Colonic mucosa (tissue), 4 donors: ENCODE data around the gene RAB11FIP4. TPM values are rescaled to one million over a fixed set of nuclear protein-coding genes. Genes with fewer than 3 reads are reported as not detected.

Experiments
- DNase-seq: peaks from one replicate; pipeline ENCODE4 v3.0.0-alpha.2; 2020
- H3K27ac ChIP-seq: fragments of 200-600 bp; one replicate; pipeline ENCODE4 v1.8.0; 2021
- H3K27me3 ChIP-seq: fragments of 200-600 bp; one replicate; pipeline ENCODE4 v1.8.0; 2021
- H3K36me3 ChIP-seq: fragments of 200-600 bp; one replicate; pipeline ENCODE4 v1.8.0; 2021
- H3K4me1 ChIP-seq: fragments of 200-600 bp; one replicate; pipeline ENCODE4 v1.8.0; 2021; ENCODE audit warnings: mild to moderate bottlenecking
- H3K4me3 ChIP-seq: fragments of 200-600 bp; one replicate; pipeline ENCODE4 v1.8.0; 2021
- H3K9ac ChIP-seq, 2 donors: one replicate each; pipeline ENCODE4 v1.7.0; 2013; ENCODE audit warnings: control low read depth in 2 of 2, low read depth in 2 of 2, low read length in 2 of 2
- H3K9me3 ChIP-seq: fragments of 200-600 bp; one replicate; pipeline ENCODE4 v1.8.0; 2021
- intact Hi-C: fragments of 100-400 bp; cut with DNase I; formaldehyde crosslinking; loops from one replicate; pipeline ENCODE4 v1.14.1; 2022
- total RNA-seq, 2 donors: library from RNA; stranded (reverse); fragmentation: NEBNext Ultra II Directional in 1 of 2; extraction: Animal tissue kit (Norgen Biotek cat#: 25700) in 1 of 2; gene quantifications; one replicate each; pipeline ENCODE4 v1.2.1, GENCODE V29; 2021
- TF ChIP-seq, protein P1 (sequence below): fragments of 200-600 bp; IDR thresholded peaks from one replicate; pipeline ENCODE4 v1.8.0; 2022; ENCODE audit warnings: antibody characterized with exemption, mild to moderate bottlenecking
- donor health status: healthy.
- donor health status: DM: no; HTN: no; CAD: no.
- donor health status: DM: no; HTN: no; CAD: no.

Gene RAB11FIP4
- total RNA-seq, 2 donors from 2014 or later, result 41.5 to 46.0 TPM

DNA sequence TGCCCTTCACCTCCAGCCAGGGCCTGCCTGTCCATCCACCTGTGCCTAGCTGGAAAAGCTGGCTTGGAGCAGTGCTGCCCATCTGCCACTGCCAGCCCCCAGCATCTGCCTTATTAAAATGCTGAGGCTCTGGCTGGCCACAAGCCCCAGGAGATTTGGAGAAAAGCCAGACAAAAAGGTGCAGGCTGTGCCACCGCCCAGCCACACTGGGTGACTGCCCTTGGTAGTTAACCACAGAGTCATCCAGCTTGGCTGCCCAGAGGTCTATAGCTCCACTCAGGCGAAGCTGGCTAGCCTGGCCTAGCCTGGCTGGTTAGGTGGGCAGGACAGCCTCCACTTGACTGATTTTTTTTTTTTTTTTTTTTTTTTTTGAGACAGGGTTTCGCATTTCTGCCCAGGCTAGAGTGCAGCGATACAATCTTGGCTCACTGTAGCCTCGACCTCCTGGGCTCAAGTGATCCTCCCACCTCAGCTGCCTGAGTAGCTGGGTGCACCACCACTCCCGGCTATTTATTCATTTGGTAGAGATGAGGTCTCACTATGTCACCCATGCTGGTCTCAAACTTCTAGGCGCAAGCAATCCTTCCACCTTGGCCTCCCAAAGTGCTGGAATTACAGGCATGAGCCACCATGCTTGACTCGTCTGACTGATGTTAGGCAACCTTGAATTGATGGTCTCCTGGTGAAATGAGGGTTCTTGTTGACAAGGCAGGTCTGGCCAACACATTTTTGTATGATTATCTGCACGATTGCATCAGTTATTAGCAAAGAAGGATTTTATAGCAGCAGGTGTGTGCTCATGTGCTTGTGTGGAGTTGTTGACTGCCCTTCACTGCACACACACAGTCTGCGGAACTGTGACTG lies 103.8 kb downstream of the RAB11FIP4 start:
- TF ChIP-seq, protein P1, sequence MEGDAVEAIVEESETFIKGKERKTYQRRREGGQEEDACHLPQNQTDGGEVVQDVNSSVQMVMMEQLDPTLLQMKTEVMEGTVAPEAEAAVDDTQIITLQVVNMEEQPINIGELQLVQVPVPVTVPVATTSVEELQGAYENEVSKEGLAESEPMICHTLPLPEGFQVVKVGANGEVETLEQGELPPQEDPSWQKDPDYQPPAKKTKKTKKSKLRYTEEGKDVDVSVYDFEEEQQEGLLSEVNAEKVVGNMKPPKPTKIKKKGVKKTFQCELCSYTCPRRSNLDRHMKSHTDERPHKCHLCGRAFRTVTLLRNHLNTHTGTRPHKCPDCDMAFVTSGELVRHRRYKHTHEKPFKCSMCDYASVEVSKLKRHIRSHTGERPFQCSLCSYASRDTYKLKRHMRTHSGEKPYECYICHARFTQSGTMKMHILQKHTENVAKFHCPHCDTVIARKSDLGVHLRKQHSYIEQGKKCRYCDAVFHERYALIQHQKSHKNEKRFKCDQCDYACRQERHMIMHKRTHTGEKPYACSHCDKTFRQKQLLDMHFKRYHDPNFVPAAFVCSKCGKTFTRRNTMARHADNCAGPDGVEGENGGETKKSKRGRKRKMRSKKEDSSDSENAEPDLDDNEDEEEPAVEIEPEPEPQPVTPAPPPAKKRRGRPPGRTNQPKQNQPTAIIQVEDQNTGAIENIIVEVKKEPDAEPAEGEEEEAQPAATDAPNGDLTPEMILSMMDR, result no peak
- Histone ChIP-seq H3K4me3 (no peak overlapping the region), H3K9me3 (no peaks in the 10 kb centered on the region), H3K9ac (peak overlapping the region; percentile 65 to 68), H3K27ac (peak overlapping the region; percentile 63), H3K27me3 (no peaks in the 10 kb centered on the region), H3K4me1 (peaks cover 33% of the 10 kb centered on the region), H3K36me3 (no peaks in the 10 kb centered on the region)
- DNase-seq, result peak; percentile 69
- intact Hi-C loops, result no loop called here

DNA sequence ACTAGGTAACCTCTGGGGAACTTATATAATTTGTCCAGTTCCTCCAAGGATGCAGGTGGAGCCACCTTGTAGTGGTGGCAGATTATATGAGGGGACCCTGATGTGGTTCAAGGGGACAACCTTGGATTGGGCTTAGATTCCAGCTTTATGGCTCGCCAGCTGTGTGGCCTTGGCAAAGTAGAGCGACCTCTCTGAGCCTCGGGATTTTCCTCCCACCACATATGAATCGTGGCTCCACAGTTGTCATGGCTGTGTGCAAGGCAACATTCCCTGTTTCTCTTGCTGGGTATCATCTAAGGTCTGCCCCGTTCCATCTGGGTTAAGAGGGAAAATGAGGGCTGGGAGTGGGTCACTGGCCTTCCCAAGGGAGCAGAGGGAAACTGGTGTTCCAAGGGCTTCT lies 104.6 kb downstream of the RAB11FIP4 start:
- no peak overlapping the region for H3K27ac ChIP-seq
- H3K36me3 ChIP-seq, result no peaks in the 10 kb centered on the region
- no peaks in the 10 kb centered on the region for H3K27me3 ChIP-seq
- H3K9me3 ChIP-seq, result no peaks in the 10 kb centered on the region
- peaks cover 25% of the 10 kb centered on the region for H3K4me1 ChIP-seq
- H3K9ac ChIP-seq, result peak overlapping the region in 1 of 2 donors; percentile 12
- TF ChIP-seq, protein P1, result no peak
- H3K4me3 ChIP-seq, result no peak overlapping the region
- DNase-seq, result no peak
- intact Hi-C loops, result no loop called here

DNA sequence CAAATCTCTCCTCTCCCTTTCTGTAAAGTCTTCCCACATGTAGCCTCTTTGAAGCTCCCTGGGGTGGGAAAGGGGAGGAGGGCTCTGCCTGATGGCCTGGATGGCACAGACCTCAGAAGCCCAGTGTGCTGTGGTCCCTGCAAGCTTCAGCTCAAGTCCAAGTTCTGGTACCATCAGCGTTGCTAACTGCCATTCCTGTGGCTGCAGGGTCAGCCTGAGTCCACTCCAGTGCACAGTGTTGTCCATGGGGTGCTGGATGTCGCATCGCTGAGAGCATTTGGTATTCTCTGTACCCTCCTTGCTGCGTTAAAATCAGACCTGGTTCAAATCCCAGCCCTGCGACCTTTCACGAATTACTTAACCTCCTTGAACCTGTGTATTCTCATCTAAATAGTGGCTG lies 105.1 kb downstream of the RAB11FIP4 start:
- no peaks in the 10 kb centered on the region for H3K27me3 ChIP-seq
- no peak overlapping the region for H3K27ac ChIP-seq
- TF ChIP-seq, protein P1, result no peak
- peak overlapping the region in 1 of 2 donors; percentile 12 for H3K9ac ChIP-seq
- no peaks in the 10 kb centered on the region for H3K9me3 ChIP-seq
- no peaks in the 10 kb centered on the region for H3K36me3 ChIP-seq
- H3K4me3 ChIP-seq, result no peak overlapping the region
- H3K4me1 ChIP-seq, result peaks cover 23% of the 10 kb centered on the region
- DNase-seq, result no peak
- intact Hi-C loops, result no loop called here

DNA sequence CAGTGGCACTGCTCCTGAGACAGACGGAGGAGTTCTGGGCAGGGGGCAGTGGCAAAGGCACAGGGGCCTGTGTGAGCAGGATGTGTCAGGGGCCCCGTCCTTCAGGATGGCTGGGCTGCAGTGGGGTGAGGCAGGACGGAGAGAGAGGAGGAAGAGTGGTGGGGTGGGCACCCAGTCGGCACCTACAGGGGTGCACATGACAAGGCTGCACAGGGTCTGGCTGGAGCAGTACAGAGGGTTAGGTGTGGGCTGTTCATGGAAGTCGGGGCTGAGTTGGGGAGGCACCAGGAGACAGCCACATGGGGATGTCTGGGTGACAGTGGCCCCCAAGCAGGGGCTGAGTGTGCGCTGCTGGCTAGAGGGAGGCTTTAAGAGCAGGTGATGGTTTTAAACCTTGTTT lies 106.0 kb downstream of the RAB11FIP4 start:
- intact Hi-C loops, result no loop called here
- H3K4me1 ChIP-seq, result peaks cover 23% of the 10 kb centered on the region
- no peak overlapping the region for H3K9ac ChIP-seq
- no peaks in the 10 kb centered on the region for H3K9me3 ChIP-seq
- H3K36me3 ChIP-seq, result no peaks in the 10 kb centered on the region
- H3K27me3 ChIP-seq, result no peaks in the 10 kb centered on the region
- H3K4me3 ChIP-seq, result no peak overlapping the region
- TF ChIP-seq, protein P1, result no peak
- H3K27ac ChIP-seq, result no peak overlapping the region
- DNase-seq, result no peak

DNA sequence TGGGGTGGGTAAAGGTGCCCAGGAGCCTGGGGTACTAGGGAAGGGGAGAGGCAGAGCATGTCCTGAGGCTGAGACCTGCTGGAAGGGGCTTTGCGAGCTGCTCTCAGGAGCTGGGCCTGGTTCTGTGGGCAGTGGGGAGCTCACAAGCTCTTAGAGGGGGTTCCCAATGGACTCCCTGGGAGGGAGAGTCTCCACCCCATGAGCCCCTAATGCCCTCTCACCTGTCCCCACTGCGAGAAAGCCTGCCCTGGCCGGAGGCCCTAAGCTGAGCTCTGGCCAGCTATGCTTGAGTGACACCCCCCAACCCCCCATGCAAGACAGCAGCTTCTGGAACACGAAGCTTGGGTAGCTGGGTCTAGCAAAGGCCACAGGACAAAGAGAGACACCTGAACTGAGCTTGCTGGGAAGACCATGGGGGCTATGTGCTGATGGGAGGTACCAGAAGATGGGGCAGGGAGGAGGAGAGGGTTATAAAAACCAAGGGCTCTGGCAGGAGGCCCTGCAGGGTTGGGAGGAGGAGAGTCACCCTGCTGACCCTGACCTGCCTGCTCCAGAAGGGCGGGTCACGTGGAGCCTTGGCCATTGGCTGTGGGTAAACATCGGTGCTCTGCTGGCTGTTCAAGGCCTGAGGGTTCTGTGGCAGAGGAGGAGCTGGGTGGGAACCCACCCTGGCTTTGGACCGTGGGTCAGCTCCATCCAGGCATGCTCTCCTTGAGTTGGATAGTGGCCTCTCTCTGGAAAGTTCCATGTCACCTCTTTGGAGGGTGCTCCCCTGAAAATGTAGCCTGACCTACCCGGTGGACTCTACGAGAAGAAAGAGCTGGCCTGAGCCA lies 106.7 kb downstream of the RAB11FIP4 start:
- TF ChIP-seq, protein P1, result no peak
- H3K36me3 ChIP-seq, result no peaks in the 10 kb centered on the region
- DNase-seq, result peak; percentile 53
- no peak overlapping the region for H3K27ac ChIP-seq
- no peaks in the 10 kb centered on the region for H3K27me3 ChIP-seq
- intact Hi-C loops, result no loop called here
- H3K9me3 ChIP-seq, result no peaks in the 10 kb centered on the region
- H3K4me3 ChIP-seq, result no peak overlapping the region
- no peak overlapping the region for H3K9ac ChIP-seq
- peaks cover 23% of the 10 kb centered on the region for H3K4me1 ChIP-seq
